AG08396 (cell line): ENCODE measurements around the gene MOB4.
"Not testable (repeated sequence)": the region's sequence is repeated elsewhere in the genome, so short reads cannot be mapped to it uniquely, and the experiment has no call there.

Source experiments
- DNase-seq: peaks from one replicate; pipeline ENCODE4 v3.0.0; 2012; ENCODE audit warnings: low spot score, mixed read lengths

MOB4 gene

GRCh38 chr2:197514754-197515153, 1.1 kb upstream of the MOB4 start:
- DNase-seq, result no peak

GRCh38 chr2:197515315-197515738, 539 bp upstream of the MOB4 start:
- DNase-seq, result no peak

GRCh38 chr2:197516393-197516761, 511 bp downstream of the MOB4 start:
- peak; percentile 40 for DNase-seq

DNA sequence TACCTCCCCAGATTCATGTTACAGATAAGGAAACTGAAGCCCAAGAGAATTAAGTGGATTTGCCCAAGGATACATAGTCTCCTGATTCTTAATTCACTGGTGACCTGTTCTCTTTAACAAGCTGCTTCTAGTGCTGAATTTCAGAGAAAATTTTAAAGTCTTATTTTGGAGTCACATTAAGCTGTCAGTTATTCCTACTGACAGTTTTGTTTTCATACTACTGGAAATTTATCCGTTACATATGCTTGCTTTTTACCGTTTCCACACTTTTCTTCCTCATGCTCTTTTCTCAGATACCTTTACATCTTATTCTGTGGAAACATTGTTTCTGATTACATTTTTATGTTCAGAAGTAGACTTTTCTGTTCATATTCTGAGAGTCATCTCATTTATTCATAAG, 1.3 kb downstream of the MOB4 start:
- DNase-seq, result no peak

DNA sequence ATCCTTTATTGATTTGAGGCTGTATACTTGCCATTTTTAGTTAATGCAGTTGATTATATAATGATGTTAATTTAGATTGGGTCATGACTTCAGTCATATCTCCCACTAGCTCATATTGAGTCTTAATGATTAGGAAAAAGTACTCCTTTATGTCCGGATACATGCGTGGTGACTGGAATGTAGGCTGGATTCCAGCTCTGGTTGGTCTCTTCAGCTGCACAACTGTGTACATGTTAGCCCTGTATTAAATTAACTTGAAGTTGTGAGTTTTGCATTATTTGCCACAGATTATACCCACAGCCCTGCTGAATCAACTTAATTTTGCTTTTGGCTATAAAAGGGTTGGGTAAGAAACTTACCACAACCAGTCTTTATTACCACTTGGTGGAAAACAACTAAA, 22.5 kb downstream of the MOB4 start:
- peak; percentile 16 for DNase-seq

DNA sequence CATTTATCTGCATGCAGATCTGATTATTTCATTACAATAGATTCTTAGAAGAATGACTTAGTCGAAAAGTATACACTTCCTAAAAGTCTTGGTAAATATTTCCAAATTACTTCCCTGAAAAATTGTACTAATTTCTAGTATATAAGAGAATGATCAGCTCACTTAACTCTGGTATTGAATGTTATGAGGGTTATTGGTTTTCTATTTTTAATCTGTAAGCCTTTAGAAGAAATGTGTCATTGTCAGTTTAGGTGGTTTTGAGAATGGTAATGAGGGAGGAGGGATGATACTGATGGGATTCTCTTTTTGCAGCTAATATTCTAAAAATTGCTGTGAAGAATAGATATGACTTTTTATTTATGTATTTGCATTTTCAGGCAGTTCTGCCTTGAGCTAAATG, 23.9 kb downstream of the MOB4 start:
- no peak for DNase-seq

DNA sequence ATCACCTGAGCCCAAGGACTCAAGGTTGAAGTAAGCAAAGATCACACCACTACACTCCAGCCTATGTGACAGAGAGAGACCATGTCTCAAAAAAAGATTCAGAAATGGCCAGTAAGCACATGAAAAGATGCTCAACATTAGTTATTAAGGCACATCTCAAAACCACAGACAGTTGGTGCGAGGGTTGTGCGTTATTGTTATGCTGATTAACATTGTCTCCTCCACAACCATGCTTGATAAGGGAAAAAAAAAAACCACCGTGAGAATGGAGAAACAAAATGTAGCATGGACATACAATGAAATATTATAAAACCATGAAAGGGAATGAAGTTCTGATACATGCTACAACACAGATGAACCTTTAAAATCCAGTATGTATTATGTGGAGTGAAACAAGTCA, 27.3 kb downstream of the MOB4 start:
- DNase-seq, result no peak

DNA sequence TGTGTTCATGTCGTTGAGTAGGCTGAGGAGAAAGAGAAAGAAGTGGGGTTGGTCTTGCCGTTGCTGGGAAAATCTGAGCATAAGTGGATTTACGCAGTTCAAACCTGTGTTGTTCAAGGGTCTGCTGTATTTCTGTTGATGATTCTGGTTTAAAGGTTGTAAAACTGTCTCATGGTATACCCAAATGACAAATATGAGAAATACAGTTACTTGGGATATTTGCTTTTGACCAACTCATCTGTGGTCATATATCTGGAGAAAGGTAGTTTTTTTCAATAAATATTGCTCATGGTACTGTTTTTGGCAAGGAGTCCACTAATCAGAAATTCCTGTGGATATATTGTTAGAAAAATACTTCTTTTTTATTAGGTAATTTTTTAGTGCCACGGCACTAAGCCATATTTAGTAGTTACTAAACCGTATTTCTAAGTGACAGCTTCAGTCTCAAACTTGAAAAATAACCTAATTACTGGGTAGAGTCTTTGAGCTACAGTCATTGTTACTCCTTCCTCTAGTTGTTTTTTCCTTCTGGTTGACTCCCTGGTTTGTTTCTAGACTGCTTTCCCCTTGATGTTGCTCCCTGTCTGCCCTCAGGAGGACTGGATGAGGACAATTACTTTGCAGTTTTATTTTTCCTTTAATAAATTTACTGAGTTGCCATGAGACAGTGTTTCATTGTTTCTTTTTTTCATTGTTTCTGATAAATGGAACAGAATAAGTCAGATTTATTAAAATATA, 31.5 kb downstream of the MOB4 start:
- no peak for DNase-seq

GRCh38 chr2:197548582-197548981, 32.7 kb downstream of the MOB4 start:
- no peak for DNase-seq

GRCh38 chr2:197551260-197551659, 35.4 kb downstream of the MOB4 start:
- not testable (repeated sequence) for DNase-seq

DNA sequence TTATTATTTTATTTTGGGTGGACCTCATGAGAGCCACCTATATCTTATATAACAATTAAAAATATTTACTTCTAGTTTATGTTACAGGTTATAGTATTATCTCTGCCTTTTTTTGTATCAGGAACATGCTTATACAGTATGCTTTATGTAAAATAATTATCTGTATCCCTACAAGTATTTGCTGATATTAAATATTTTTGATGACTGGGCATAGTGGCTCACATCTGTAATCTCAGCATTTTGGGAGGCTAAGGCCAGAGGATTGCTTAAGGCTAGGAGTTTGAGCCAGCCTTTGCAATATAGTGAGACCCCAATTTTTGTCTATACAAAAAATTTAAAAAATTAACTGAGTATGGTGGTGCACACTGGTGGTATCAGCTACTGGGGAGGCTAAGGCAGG, 39.6 kb downstream of the MOB4 start:
- DNase-seq, result no peak

GRCh38 chr2:197556456-197556855, 40.6 kb downstream of the MOB4 start:
- DNase-seq, result no peak

- DNase-seq, result no peak
Measured at GRCh38 chr2:197558393-197558792, 42.5 kb downstream of the MOB4 start.

DNA sequence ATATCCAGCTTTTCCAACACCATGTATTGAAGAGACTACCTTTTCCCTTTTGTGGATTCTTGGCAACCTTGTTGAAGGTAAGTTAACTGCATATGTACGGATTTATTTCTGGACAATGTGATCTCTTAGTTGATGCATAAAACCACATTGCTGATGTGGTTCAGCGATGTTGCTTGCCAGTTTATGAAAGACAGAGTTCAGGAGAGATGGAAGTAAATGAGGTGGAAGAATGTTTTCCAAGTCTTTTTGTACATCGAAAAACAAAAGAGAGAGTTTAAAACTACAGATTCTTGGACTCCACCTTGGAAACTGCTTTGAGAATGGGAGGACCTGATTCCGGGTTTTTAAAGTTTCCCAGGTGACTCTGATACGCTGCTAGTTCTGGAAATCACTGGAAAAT, 43.8 kb downstream of the MOB4 start:
- no peak for DNase-seq

DNA sequence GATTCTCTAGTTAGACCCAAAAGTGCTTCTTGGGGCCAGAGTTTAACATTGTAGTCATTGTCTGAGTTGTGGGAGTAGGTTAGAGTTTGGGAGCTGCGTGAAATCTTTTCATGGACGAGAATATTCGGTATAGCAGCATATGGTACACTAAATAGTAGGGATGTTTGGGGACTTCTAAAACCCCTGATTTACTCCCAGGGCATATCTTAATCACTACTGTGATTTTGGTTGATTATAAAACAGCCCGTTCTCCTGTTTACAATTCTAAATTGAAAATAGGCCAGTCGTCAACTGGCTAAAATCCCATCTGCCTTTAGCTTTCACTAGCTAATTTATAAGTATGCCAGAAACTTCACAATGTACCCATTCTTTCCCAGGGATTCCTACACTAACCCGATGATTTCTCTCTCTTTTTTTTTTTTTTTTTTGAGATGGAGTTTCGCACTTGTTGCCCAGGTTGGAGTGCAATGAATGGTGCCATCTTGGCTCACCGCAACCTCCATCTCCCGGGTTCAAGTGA, 44.3 kb downstream of the MOB4 start:
- no peak for DNase-seq

GRCh38 chr2:197571627-197572271, 55.9 kb downstream of the MOB4 start:
- DNase-seq, result peak; percentile 44

- DNase-seq, result no peak
Measured at GRCh38 chr2:197573608-197574007, 57.7 kb downstream of the MOB4 start.

DNA sequence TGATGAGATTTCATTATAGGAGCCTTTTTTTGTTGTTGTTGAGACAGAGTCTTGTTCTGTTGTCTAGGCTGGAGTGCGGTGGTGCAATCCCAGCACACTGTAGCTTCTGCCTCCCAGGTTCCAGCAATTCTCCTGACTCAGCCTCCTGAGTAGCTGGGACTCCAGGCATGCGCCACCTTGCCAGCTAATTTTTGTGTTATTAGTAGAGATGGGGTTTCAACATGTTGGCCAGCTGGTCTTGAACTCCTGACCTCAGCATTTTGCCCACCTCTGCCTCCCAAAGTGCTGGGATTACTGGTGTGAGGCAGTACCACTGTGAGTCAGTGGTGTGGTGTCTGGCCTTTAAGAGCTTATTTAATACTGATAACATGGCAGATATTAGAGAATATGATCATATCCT, 60.1 kb downstream of the MOB4 start:
- DNase-seq, result no peak

DNA sequence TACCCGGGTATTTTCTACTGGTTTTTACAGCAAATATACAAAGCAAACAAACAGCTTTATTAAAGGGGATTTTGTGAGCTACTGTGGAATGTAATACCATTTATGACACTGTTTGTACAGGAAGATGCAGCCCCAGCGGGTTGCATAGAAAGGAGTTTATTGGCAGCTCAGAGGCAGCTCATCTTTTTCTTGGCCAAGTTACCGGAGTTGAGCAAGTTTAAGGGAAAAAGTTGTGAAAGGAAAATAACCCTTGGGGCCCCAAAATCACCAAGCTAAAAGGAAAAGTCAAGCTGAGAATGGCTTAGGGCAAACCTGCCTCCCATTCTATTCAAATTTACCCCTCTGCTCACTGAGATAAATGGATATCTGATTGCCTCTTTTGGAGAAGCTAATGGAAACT, 60.8 kb downstream of the MOB4 start:
- no peak for DNase-seq

- no peak for DNase-seq
Measured at GRCh38 chr2:197577446-197577845, 61.6 kb downstream of the MOB4 start.

- not testable (repeated sequence) for DNase-seq
Measured at GRCh38 chr2:197578294-197578693, 62.4 kb downstream of the MOB4 start.

DNA sequence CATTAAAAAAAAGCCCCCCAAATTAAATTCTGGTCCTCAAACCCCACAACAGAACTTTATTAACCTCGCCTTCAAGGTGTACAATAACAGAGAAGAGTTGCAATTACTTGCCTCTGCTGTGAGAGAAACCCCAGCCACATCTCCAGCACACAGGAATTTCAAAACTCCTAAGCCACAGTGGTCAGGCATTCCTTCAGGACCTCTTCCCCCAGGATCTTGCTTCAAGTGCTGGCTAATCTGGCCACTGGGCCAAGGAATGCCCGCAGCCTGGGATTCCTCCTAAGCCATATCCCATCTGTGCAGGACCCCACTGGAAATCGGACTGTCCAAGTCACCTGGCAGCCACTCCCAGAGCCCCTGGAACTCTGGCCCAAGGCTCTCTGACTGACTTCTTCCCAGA, 64.3 kb downstream of the MOB4 start:
- not testable (repeated sequence) for DNase-seq

DNA sequence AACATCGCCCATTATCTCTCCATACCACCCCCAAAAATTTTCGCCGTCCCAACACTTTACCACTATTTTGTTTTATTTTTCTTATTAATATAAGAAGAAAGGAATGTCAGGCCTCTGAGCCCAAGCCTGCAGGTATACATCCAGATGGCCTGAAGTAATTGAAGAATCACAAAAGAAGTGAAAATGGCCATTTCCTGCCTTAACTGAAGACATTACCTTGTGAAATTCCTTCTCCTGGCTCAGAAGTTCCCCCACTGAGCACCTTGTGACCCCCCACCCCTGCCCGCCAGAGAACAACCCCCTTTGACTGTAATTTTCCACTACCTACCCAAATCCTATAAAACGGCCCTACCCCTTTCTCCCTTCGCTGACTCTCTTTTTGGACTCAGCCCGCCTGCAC, 71.4 kb downstream of the MOB4 start:
- not testable (repeated sequence) for DNase-seq
